ENCODE results near the gene HOXD3. TPM values are rescaled to one million over a fixed set of nuclear protein-coding genes. Genes with fewer than 3 reads are reported as not detected.

HOXD3 gene
- total and polyA plus RNA-seq, 9 of the 15 experiments (the other 6 are each of a cell fraction or from before 2014, with no cell fraction given): not detected

DNA sequence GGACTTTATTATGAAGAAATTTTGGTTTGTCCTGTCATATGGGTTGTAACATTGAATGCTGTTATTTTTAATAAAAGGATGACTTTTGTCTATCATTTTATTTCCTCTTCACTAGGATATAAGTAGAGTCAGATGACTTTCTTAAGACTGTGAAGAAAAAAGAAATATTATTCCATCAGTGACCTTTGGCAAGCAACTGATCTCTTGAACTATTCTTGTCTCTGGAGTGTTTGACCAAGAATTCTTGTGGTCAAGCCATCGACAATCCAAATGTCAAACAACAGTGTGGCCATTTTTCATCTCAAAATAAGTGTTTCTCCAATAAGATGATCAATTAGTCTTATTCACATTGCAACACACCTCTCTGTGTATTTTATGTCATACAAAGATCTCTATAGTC lies 56.3 kb downstream of the HOXD3 start:
- POLR2A ChIA-PET: interaction anchor here (0.9 kb wide), 1 partner anchor 8 kb away, joined by 4 read pairs; no protein-coding TSS in a partner anchor
- Histone ChIP-seq H4K20me1 (replicated peaks; ENCODE audit: control insufficient read depth, insufficient read depth, low read length) (no peaks in the 10 kb centered on the region), H3K27ac (ENCODE audit: extremely low read depth, low read depth, low read length) (no peak overlapping the region), H3K4me2 (ENCODE audit: insufficient read depth, low read length) (no peak overlapping the region), H3K9me1 (ENCODE audit: control insufficient read depth, insufficient read depth, low read length) (no peaks in the 10 kb centered on the region), H2AFZ (ENCODE audit: low read depth, low read length) (no peak overlapping the region), H3K79me2 (ENCODE audit: control insufficient read depth, insufficient read depth, low read length) (no peaks in the 10 kb centered on the region), H3K9ac (ENCODE audit: insufficient read depth in 1 of 2, low read depth in 2 of 2, low read length in 2 of 2) (no peak overlapping the region), H3K36me3 (ENCODE audit: control insufficient read depth, insufficient read depth, low read length) (no peaks in the 10 kb centered on the region), H3K4me3 (no peak overlapping the region), H3K27me3 (ENCODE audit: control insufficient read depth in 2 of 2, insufficient read depth in 2 of 2, low read length in 2 of 2) (peaks cover 9 to 15% of the 10 kb centered on the region in 2 experiments; a peak in 3 of 5 replicates), H3K4me1 (replicated peaks in 1 of 2; ENCODE audit: control insufficient read depth in 2 of 2, insufficient read depth in 2 of 2, low read length in 2 of 2) (no peaks in the 10 kb centered on the region; a peak in 1 of 5 replicates), H3K9me3 (replicated peaks; ENCODE audit: control insufficient read depth, insufficient read depth, low read depth, low read length) (no peaks in the 10 kb centered on the region)
- 0% methylated on average over 1 of the region's 1 CpG for WGBS (ENCODE audit: insufficient coverage, low coverage, missing lambda C conversion rate)
- in situ Hi-C loops (cut with MboI) (no loop called here), intact Hi-C loops (cut with micrococcal nuclease) (no loop called here)
- no TSS peak for BruUV-seq (replicated peaks)
- ATAC-seq (no peak), DNase-seq (ENCODE audit: extremely low read depth in 1 of 4, low spot score in 3 of 4) (no peak), FAIRE-seq (no peak)
- CTCF ChIA-PET (ENCODE audit: low intra/inter-chr PET ratio): no interaction called here
- TF ChIP-seq ZBTB26 (CRISPR knock-in tag; IDR thresholded peaks at IDR 0.05) (no peak), ZNF778 (CRISPR knock-in tag; IDR thresholded peaks at IDR 0.05) (no peak), RBM15 (IDR thresholded peaks at IDR 0.05; ENCODE audit: insufficient read depth, low read length) (no peak), ZNF511 (CRISPR knock-in tag; IDR thresholded peaks at IDR 0.05) (no peak), ZHX1 (conservative IDR thresholded peaks at IDR 0.05; ENCODE audit: low read length) (no peak)

MicroRNAs encoded within 50 kb of the gene (microRNA counts, 767-probe panel; counts per million panel counts)
- microRNA hsa-miR-10b-5p: not detected

Small RNAs within 50 kb of the gene (microRNA-seq; reads per million reads assigned to microRNA genes)
- gene MIR10B (ENCODE audit: borderline microRNAs expressed): 4.6 reads per million, percentile 44 among the genes with 10 or more reads in this experiment

Small RNAs within 50 kb of the gene (small RNA-seq; reads per million reads assigned to genes)
- 32.4 reads per million, percentile 97 among the genes with 10 or more reads in this experiment for gene MIR10B

Other genes starting within 250 kb of the HOXD3 start
Only the 7 nearest of the 11 such genes appear.
- gene HOXD12, start 57.5 kb upstream of the HOXD3 start, total RNA-seq (2014; rRNA removed): not detected in 2 replicates
- not detected in 2 replicates for gene HOXD12, start 57.5 kb upstream of the HOXD3 start, total RNA-seq (2014; rRNA removed; fragmentation: Illumina TruSeq; extraction: Trizol)
- gene HOXD12, start 57.5 kb upstream of the HOXD3 start, total RNA-seq (2015; rRNA removed; fragmentation: Illumina TruSeq; extraction: Trizol): not detected in 2 replicates
- not detected in 2 replicates for gene HOXD12, start 57.5 kb upstream of the HOXD3 start, total RNA-seq (2021)
- gene HOXD12, start 57.5 kb upstream of the HOXD3 start, polyA plus RNA-seq (2011; rRNA removed): not detected in 2 replicates
- gene HOXD12, start 57.5 kb upstream of the HOXD3 start, polyA plus RNA-seq (2014; fragmentation: Illumina TruSeq; extraction: Trizol): not detected in 2 replicates
- not detected for gene HOXD12, start 57.5 kb upstream of the HOXD3 start, polyA plus RNA-seq (2014; fragmentation: Nextera tagmentation; extraction: Ambion mirVana)
- gene HOXD12, start 57.5 kb upstream of the HOXD3 start, polyA plus RNA-seq (2014; rRNA removed): not detected in 2 replicates
- not detected in 2 replicates for gene HOXD11, start 50.0 kb upstream of the HOXD3 start, total RNA-seq (2014; rRNA removed)
- gene HOXD11, start 50.0 kb upstream of the HOXD3 start, total RNA-seq (2014; rRNA removed; fragmentation: Illumina TruSeq; extraction: Trizol): not detected in 2 replicates
- gene HOXD11, start 50.0 kb upstream of the HOXD3 start, total RNA-seq (2015; rRNA removed; fragmentation: Illumina TruSeq; extraction: Trizol): not detected in 2 replicates
- gene HOXD11, start 50.0 kb upstream of the HOXD3 start, total RNA-seq (2021): not detected in 2 replicates
- gene HOXD11, start 50.0 kb upstream of the HOXD3 start, polyA plus RNA-seq (2011; rRNA removed): not detected in 2 replicates
- gene HOXD11, start 50.0 kb upstream of the HOXD3 start, polyA plus RNA-seq (2014; fragmentation: Illumina TruSeq; extraction: Trizol): not detected in 2 replicates
- not detected for gene HOXD11, start 50.0 kb upstream of the HOXD3 start, polyA plus RNA-seq (2014; fragmentation: Nextera tagmentation; extraction: Ambion mirVana)
- gene HOXD11, start 50.0 kb upstream of the HOXD3 start, polyA plus RNA-seq (2014; rRNA removed): not detected in 2 replicates
- not detected in 2 replicates for gene HOXD10, start 40.5 kb upstream of the HOXD3 start, total RNA-seq (2014; rRNA removed)
- gene HOXD10, start 40.5 kb upstream of the HOXD3 start, total RNA-seq (2014; rRNA removed; fragmentation: Illumina TruSeq; extraction: Trizol): not detected in 2 replicates
- gene HOXD10, start 40.5 kb upstream of the HOXD3 start, total RNA-seq (2015; rRNA removed; fragmentation: Illumina TruSeq; extraction: Trizol): not detected in 2 replicates
- not detected in 2 replicates for gene HOXD10, start 40.5 kb upstream of the HOXD3 start, total RNA-seq (2021)
- gene HOXD10, start 40.5 kb upstream of the HOXD3 start, polyA plus RNA-seq (2011; rRNA removed): not detected in 2 replicates
- gene HOXD10, start 40.5 kb upstream of the HOXD3 start, polyA plus RNA-seq (2014; fragmentation: Illumina TruSeq; extraction: Trizol): not detected in 2 replicates
- gene HOXD10, start 40.5 kb upstream of the HOXD3 start, polyA plus RNA-seq (2014; fragmentation: Nextera tagmentation; extraction: Ambion mirVana): not detected
- gene HOXD10, start 40.5 kb upstream of the HOXD3 start, polyA plus RNA-seq (2014; rRNA removed): not detected in 2 replicates
- gene HOXD9, start 34.6 kb upstream of the HOXD3 start, total RNA-seq (2014; rRNA removed): not detected in 2 replicates
- not detected in 2 replicates for gene HOXD9, start 34.6 kb upstream of the HOXD3 start, total RNA-seq (2014; rRNA removed; fragmentation: Illumina TruSeq; extraction: Trizol)
- not detected in 2 replicates for gene HOXD9, start 34.6 kb upstream of the HOXD3 start, total RNA-seq (2015; rRNA removed; fragmentation: Illumina TruSeq; extraction: Trizol)
- not detected in 2 replicates for gene HOXD9, start 34.6 kb upstream of the HOXD3 start, total RNA-seq (2021)
- gene HOXD9, start 34.6 kb upstream of the HOXD3 start, polyA plus RNA-seq (2011; rRNA removed): not detected in 2 replicates
- not detected in 2 replicates for gene HOXD9, start 34.6 kb upstream of the HOXD3 start, polyA plus RNA-seq (2014; fragmentation: Illumina TruSeq; extraction: Trizol)
- not detected for gene HOXD9, start 34.6 kb upstream of the HOXD3 start, polyA plus RNA-seq (2014; fragmentation: Nextera tagmentation; extraction: Ambion mirVana)
- gene HOXD9, start 34.6 kb upstream of the HOXD3 start, polyA plus RNA-seq (2014; rRNA removed): not detected in 2 replicates
- gene HOXD8, start 27.6 kb upstream of the HOXD3 start, total RNA-seq (2014; rRNA removed): not detected in 2 replicates
- 0.15 TPM in 1 of 2 replicates, not detected in the other for gene HOXD8, start 27.6 kb upstream of the HOXD3 start, total RNA-seq (2014; rRNA removed; fragmentation: Illumina TruSeq; extraction: Trizol)
- gene HOXD8, start 27.6 kb upstream of the HOXD3 start, total RNA-seq (2015; rRNA removed; fragmentation: Illumina TruSeq; extraction: Trizol): not detected in 2 replicates
- gene HOXD8, start 27.6 kb upstream of the HOXD3 start, total RNA-seq (2021): not detected in 2 replicates
- gene HOXD8, start 27.6 kb upstream of the HOXD3 start, polyA plus RNA-seq (2011; rRNA removed): not detected in 2 replicates
- not detected in 2 replicates for gene HOXD8, start 27.6 kb upstream of the HOXD3 start, polyA plus RNA-seq (2014; fragmentation: Illumina TruSeq; extraction: Trizol)
- gene HOXD8, start 27.6 kb upstream of the HOXD3 start, polyA plus RNA-seq (2014; fragmentation: Nextera tagmentation; extraction: Ambion mirVana): under 1 TPM in 1 of 2 experiments, not detected in 1; 0.04 TPM
- 0.30 TPM in 1 of 2 replicates, not detected in the other for gene HOXD8, start 27.6 kb upstream of the HOXD3 start, polyA plus RNA-seq (2014; rRNA removed)
- not detected in 2 replicates for gene HOXD4, start 5.8 kb upstream of the HOXD3 start, total RNA-seq (2014; rRNA removed)
- gene HOXD4, start 5.8 kb upstream of the HOXD3 start, total RNA-seq (2014; rRNA removed; fragmentation: Illumina TruSeq; extraction: Trizol): not detected in 2 replicates
- gene HOXD4, start 5.8 kb upstream of the HOXD3 start, total RNA-seq (2015; rRNA removed; fragmentation: Illumina TruSeq; extraction: Trizol): not detected in 2 replicates
- not detected in 2 replicates for gene HOXD4, start 5.8 kb upstream of the HOXD3 start, total RNA-seq (2021)
- gene HOXD4, start 5.8 kb upstream of the HOXD3 start, polyA plus RNA-seq (2011; rRNA removed): not detected in 2 replicates
- gene HOXD4, start 5.8 kb upstream of the HOXD3 start, polyA plus RNA-seq (2014; fragmentation: Illumina TruSeq; extraction: Trizol): not detected in 2 replicates
- gene HOXD4, start 5.8 kb upstream of the HOXD3 start, polyA plus RNA-seq (2014; fragmentation: Nextera tagmentation; extraction: Ambion mirVana): not detected
- gene HOXD4, start 5.8 kb upstream of the HOXD3 start, polyA plus RNA-seq (2014; rRNA removed): not detected in 2 replicates
- gene HOXD1, start 31.4 kb downstream of the HOXD3 start, total RNA-seq (2014; rRNA removed): not detected in 2 replicates
- gene HOXD1, start 31.4 kb downstream of the HOXD3 start, total RNA-seq (2014; rRNA removed; fragmentation: Illumina TruSeq; extraction: Trizol): not detected in 2 replicates
- gene HOXD1, start 31.4 kb downstream of the HOXD3 start, total RNA-seq (2015; rRNA removed; fragmentation: Illumina TruSeq; extraction: Trizol): not detected in 2 replicates
- not detected in 2 replicates for gene HOXD1, start 31.4 kb downstream of the HOXD3 start, total RNA-seq (2021)
- not detected in 2 replicates for gene HOXD1, start 31.4 kb downstream of the HOXD3 start, polyA plus RNA-seq (2011; rRNA removed)
- not detected in 2 replicates for gene HOXD1, start 31.4 kb downstream of the HOXD3 start, polyA plus RNA-seq (2014; fragmentation: Illumina TruSeq; extraction: Trizol)
- gene HOXD1, start 31.4 kb downstream of the HOXD3 start, polyA plus RNA-seq (2014; fragmentation: Nextera tagmentation; extraction: Ambion mirVana): not detected
- gene HOXD1, start 31.4 kb downstream of the HOXD3 start, polyA plus RNA-seq (2014; rRNA removed): not detected in 2 replicates

Measured in K562 (cell line).